Measurements from ENCODE around the gene POLD2. TPM values are rescaled to one million over a fixed set of nuclear protein-coding genes. Genes with fewer than 3 reads are reported as not detected.

POLD2 gene
- total RNA-seq, 1 experiment from 2014 or later = 179 TPM

DNA sequence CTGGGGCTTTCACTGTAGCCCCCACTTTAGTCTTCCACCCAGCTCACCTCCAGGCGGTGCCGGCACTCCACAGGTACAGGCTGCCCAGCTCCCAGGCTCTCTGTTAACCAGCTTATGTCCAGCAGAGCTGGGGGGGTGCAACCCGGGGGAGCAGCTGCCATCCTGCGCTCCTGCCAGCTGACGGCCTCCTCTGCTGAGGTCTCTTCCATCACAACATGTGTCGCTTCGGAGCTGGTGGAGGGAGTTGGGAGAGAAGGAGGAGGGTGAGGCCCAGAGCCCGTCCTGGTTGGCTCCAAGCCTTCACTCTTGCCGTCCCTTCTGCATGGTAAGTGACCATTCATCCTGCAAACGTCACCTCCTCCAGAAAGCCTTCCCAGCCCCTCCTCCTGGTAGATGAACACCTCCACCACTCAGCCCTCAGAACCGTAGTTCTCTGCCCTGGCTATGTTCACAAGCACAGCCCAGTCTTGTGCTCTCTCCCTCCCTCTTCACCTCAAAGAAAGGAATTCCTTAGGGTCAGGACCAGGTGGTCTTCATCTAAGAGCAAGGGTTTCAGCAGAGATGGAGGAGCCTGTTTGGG, 42.6 kb downstream of the POLD2 start:
- peaks cover 7% of the 10 kb centered on the region for H3K4me1 Mint-ChIP-seq (ENCODE audit: insufficient read depth, unreplicated experiment)
- no peak for DNase-seq (ENCODE audit: unreplicated experiment)
- ChIA-PET CTCF (interaction anchor here (1.0 kb wide), 4 partner anchors 8 to 917 kb away, joined by 3 read pairs; no protein-coding TSS in a partner anchor), POLR2A (interaction anchor here (0.6 to 2.1 kb wide), 4 partner anchors 9 to 473 kb away, joined by 3 to 12 read pairs (median 4); partner anchors contain the start of gene DBNL)
- TF ChIP-seq, protein P1, sequence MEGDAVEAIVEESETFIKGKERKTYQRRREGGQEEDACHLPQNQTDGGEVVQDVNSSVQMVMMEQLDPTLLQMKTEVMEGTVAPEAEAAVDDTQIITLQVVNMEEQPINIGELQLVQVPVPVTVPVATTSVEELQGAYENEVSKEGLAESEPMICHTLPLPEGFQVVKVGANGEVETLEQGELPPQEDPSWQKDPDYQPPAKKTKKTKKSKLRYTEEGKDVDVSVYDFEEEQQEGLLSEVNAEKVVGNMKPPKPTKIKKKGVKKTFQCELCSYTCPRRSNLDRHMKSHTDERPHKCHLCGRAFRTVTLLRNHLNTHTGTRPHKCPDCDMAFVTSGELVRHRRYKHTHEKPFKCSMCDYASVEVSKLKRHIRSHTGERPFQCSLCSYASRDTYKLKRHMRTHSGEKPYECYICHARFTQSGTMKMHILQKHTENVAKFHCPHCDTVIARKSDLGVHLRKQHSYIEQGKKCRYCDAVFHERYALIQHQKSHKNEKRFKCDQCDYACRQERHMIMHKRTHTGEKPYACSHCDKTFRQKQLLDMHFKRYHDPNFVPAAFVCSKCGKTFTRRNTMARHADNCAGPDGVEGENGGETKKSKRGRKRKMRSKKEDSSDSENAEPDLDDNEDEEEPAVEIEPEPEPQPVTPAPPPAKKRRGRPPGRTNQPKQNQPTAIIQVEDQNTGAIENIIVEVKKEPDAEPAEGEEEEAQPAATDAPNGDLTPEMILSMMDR (IDR thresholded peaks at IDR 0.05; ENCODE audit: unreplicated experiment) = no peak
- peaks cover 22% of the 10 kb centered on the region for H3K36me3 Mint-ChIP-seq (ENCODE audit: insufficient read depth, unreplicated experiment)
- H3K4me3 Mint-ChIP-seq (ENCODE audit: unreplicated experiment) = peak overlapping the region; percentile 87
- no peaks in the 10 kb centered on the region for H3K9me3 Mint-ChIP-seq (ENCODE audit: unreplicated experiment)
- no TSS peak for BruUV-seq (replicated peaks)
- intact Hi-C loops (cut with micrococcal nuclease) = loop anchor here (5.0 kb wide), 1 partner anchor 42 kb away; the partner anchor contains the start of gene POLD2
- H3K27me3 Mint-ChIP-seq (ENCODE audit: insufficient read depth, unreplicated experiment) = no peaks in the 10 kb centered on the region
- H3K27ac Mint-ChIP-seq (ENCODE audit: low read depth, unreplicated experiment) = peak overlapping the region; percentile 85

DNA sequence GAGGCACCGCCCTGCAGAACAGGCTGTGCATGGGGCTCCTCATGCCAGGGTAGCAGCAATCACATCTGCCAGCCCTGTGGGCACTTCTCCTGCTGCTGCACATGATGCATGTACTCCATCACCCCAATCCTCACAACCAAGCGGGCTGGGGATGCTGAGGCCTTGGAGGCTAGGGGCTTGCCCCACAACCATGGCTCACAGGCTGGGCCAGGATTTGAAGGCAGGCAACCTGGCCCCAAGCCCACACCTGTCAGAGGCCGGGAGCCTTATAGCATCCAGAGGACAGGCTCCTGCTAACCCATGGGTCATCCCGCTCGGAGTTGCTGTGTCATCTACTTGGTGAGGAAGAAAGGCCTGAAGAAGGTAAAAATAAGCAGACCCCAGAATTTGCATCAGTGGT, 43.2 kb downstream of the POLD2 start:
- Mint-ChIP-seq H3K4me3 (ENCODE audit: unreplicated experiment) (no peak overlapping the region), H3K4me1 (ENCODE audit: insufficient read depth, unreplicated experiment) (peaks cover 7% of the 10 kb centered on the region), H3K27me3 (ENCODE audit: insufficient read depth, unreplicated experiment) (no peaks in the 10 kb centered on the region), H3K27ac (ENCODE audit: low read depth, unreplicated experiment) (no peak overlapping the region), H3K9me3 (ENCODE audit: unreplicated experiment) (no peaks in the 10 kb centered on the region), H3K36me3 (ENCODE audit: insufficient read depth, unreplicated experiment) (peaks cover 29% of the 10 kb centered on the region)
- CTCF ChIA-PET = interaction anchor here (1.0 kb wide), 1 partner anchor 161 kb away, joined by 3 read pairs; no protein-coding TSS in a partner anchor
- intact Hi-C loops (cut with micrococcal nuclease) = loop anchor here (5.0 kb wide), 1 partner anchor 42 kb away; the partner anchor contains the start of gene POLD2
- BruUV-seq (replicated peaks) = no TSS peak
- TF ChIP-seq, protein P1 (IDR thresholded peaks at IDR 0.05; ENCODE audit: unreplicated experiment) = no peak
- no peak for DNase-seq (ENCODE audit: unreplicated experiment)
- POLR2A ChIA-PET = interaction anchor here (1.3 to 2.1 kb wide), 2 partner anchors 8 to 36 kb away, joined by 5 to 12 read pairs; partner anchors contain the start of gene DBNL

DNA sequence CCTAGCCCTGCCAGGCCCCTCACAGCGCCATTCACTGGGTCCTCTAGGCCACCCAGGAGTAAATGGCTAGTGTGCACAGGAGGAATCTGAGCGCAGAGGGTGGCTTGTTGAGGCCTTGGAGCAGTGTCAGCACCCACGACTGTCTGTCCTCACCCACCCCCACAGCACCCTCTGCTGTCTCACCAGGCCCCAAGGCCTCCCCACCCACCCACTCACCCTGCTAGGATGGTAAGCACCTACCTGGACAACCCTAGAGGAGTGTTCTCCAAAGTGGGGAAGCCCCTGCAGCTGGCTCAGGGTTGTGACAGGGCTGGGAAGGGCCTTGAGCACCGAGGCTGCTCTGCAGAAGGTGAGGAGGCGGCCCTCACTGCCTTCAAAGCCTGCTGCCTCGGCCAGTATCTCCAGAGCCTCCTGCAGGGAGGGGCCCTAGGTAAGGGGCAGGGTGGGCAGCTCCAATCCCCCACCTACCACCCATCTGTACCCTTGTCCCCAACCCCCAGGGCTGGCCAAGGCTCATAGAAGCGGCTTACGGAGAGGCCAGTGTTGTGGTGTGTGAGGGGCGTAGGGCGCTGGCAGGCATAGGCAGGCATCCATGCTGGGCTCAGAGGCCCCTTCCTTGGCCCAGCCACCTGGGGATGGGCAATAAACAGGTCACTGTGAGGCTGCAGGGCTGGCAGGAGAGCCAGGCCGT, 43.9 kb downstream of the POLD2 start:
- H3K27me3 Mint-ChIP-seq (ENCODE audit: insufficient read depth, unreplicated experiment) = no peaks in the 10 kb centered on the region
- peaks cover 7% of the 10 kb centered on the region for H3K4me1 Mint-ChIP-seq (ENCODE audit: insufficient read depth, unreplicated experiment)
- no peaks in the 10 kb centered on the region for H3K9me3 Mint-ChIP-seq (ENCODE audit: unreplicated experiment)
- TF ChIP-seq, protein P1 (IDR thresholded peaks at IDR 0.05; ENCODE audit: unreplicated experiment) = no peak
- no peak overlapping the region for H3K4me3 Mint-ChIP-seq (ENCODE audit: unreplicated experiment)
- peaks cover 35% of the 10 kb centered on the region for H3K36me3 Mint-ChIP-seq (ENCODE audit: insufficient read depth, unreplicated experiment)
- intact Hi-C loops (cut with micrococcal nuclease) = loop anchor here (5.0 kb wide), 1 partner anchor 43 kb away; the partner anchor contains the start of gene POLD2
- no peak for DNase-seq (ENCODE audit: unreplicated experiment)
- H3K27ac Mint-ChIP-seq (ENCODE audit: low read depth, unreplicated experiment) = no peak overlapping the region
- ChIA-PET POLR2A (interaction anchor here (0.6 kb wide), 1 partner anchor 122 kb away, joined by 4 read pairs; no protein-coding TSS in a partner anchor), CTCF (no interaction called here)
- no TSS peak for BruUV-seq (replicated peaks)

DNA sequence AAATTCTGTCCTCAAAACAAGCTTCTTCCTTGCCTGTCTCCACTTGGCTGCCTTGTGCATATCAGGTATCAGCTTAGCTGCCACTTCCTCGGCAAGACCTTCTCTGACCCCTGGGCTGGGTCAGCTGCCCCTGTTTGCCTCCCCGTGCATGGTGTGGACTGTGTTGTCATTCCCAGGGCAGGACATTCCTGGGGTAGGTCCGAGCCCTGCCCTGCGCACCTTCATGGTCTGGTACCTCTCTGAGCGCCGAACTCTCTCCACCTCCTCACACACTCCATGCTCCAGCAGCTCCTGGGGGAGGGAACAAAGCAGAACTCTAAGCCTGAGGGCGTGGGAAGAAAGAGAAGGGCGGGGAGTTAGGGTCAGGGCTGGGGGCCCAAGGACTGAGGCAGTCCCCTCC, 44.8 kb downstream of the POLD2 start:
- ChIA-PET POLR2A (interaction anchor here (0.6 kb wide), 1 partner anchor 123 kb away, joined by 4 read pairs; no protein-coding TSS in a partner anchor), CTCF (interaction anchor here (0.6 to 1.0 kb wide), 2 partner anchors 117 to 357 kb away, joined by 3 to 4 read pairs; no protein-coding TSS in a partner anchor)
- Mint-ChIP-seq H3K9me3 (ENCODE audit: unreplicated experiment) (no peaks in the 10 kb centered on the region), H3K27me3 (ENCODE audit: insufficient read depth, unreplicated experiment) (no peaks in the 10 kb centered on the region), H3K4me1 (ENCODE audit: insufficient read depth, unreplicated experiment) (peaks cover 13% of the 10 kb centered on the region), H3K36me3 (ENCODE audit: insufficient read depth, unreplicated experiment) (peaks cover 39% of the 10 kb centered on the region), H3K27ac (ENCODE audit: low read depth, unreplicated experiment) (no peak overlapping the region), H3K4me3 (ENCODE audit: unreplicated experiment) (no peak overlapping the region)
- no peak for DNase-seq (ENCODE audit: unreplicated experiment)
- BruUV-seq (replicated peaks) = no TSS peak
- TF ChIP-seq, protein P1 (IDR thresholded peaks at IDR 0.05; ENCODE audit: unreplicated experiment) = no peak
- intact Hi-C loops (cut with micrococcal nuclease) = no loop called here
